GM12872 (cell line): ENCODE data around the gene SPEG.

Experiments
- CTCF ChIP-seq: IDR thresholded peaks from 3 replicates; pipeline ENCODE4 v1.5.1; 2011; ENCODE audit warnings: low read depth, mild to moderate bottlenecking, low read length, moderate library complexity; ENCODE audit not compliant: insufficient read depth

SPEG gene

GRCh38 chr2:219500135-219500534, 65.5 kb downstream of the SPEG start:
- TF ChIP-seq CTCF, result peak; percentile 36; the same call in 2 of the 3 replicates

- no peak for TF ChIP-seq CTCF
Measured at GRCh38 chr2:219501849-219502248, 67.2 kb downstream of the SPEG start.

GRCh38 chr2:219502618-219503017, 68.0 kb downstream of the SPEG start:
- no peak for TF ChIP-seq CTCF

GRCh38 chr2:219505585-219505984, 70.9 kb downstream of the SPEG start:
- TF ChIP-seq CTCF, result no peak

GRCh38 chr2:219506153-219506801, 71.6 kb downstream of the SPEG start:
- TF ChIP-seq CTCF, result no peak

GRCh38 chr2:219506802-219507526, 72.3 kb downstream of the SPEG start:
- TF ChIP-seq CTCF, result no peak

- no peak for TF ChIP-seq CTCF
Measured at GRCh38 chr2:219507581-219508443, 73.2 kb downstream of the SPEG start.
